GM19025 (cell line): ENCODE results near the gene BMP6.
"Not testable (repeated sequence)": the region's sequence is repeated elsewhere in the genome, so short reads cannot be mapped to it uniquely, and the experiment has no call there.

Experiments
- ATAC-seq: cut with Tn5 transposase; IDR thresholded peaks from one replicate; pipeline ENCODE4 v1.9.1; 2021; ENCODE audit warnings: mild to moderate bottlenecking, low read depth, moderate library complexity; ENCODE audit not compliant: unreplicated experiment

The BMP6 gene

DNA sequence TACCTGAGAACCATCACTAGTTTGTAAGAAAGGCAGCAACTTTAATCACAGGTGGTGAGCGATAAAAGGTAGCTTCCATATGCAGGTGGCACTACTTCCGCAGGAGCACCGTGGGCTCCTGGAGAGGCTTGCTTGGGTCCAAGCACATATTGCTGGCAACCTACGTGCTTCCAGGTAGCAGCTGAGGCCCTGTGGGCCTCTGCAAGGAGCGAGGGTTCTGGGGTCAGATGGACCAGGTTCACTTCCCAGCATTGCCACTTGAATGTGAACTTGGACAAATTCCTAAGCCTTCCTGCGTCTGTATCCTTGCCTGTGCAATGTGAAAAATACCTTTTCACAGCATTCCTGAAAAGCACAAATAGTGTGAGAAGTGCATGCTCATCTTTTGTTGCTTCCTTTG lies 153.7 kb downstream of the BMP6 start:
- no peak for ATAC-seq

DNA sequence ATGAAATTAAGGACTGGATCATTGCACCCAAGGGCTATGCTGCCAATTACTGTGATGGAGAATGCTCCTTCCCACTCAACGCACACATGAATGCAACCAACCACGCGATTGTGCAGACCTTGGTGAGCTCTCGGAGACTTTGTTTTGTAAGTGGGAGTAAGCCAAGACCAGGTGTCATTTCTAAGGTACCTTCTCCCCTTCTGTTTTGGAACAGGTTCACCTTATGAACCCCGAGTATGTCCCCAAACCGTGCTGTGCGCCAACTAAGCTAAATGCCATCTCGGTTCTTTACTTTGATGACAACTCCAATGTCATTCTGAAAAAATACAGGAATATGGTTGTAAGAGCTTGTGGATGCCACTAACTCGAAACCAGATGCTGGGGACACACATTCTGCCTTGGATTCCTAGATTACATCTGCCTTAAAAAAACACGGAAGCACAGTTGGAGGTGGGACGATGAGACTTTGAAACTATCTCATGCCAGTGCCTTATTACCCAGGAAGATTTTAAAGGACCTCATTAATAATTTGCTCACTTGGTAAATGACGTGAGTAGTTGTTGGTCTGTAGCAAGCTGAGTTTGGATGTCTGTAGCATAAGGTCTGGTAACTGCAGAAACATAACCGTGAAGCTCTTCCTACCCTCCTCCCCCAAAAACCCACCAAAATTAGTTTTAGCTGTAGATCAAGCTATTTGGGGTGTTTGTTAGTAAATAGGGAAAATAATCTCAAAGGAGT lies 154.2 kb downstream of the BMP6 start:
- no peak for ATAC-seq

DNA sequence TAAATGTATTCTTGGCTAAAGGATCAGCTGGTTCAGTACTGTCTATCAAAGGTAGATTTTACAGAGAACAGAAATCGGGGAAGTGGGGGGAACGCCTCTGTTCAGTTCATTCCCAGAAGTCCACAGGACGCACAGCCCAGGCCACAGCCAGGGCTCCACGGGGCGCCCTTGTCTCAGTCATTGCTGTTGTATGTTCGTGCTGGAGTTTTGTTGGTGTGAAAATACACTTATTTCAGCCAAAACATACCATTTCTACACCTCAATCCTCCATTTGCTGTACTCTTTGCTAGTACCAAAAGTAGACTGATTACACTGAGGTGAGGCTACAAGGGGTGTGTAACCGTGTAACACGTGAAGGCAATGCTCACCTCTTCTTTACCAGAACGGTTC lies 154.8 kb downstream of the BMP6 start:
- no peak for ATAC-seq

- no peak for ATAC-seq
Observed at GRCh38 chr6:7881765-7882500, 156.0 kb downstream of the BMP6 start.

DNA sequence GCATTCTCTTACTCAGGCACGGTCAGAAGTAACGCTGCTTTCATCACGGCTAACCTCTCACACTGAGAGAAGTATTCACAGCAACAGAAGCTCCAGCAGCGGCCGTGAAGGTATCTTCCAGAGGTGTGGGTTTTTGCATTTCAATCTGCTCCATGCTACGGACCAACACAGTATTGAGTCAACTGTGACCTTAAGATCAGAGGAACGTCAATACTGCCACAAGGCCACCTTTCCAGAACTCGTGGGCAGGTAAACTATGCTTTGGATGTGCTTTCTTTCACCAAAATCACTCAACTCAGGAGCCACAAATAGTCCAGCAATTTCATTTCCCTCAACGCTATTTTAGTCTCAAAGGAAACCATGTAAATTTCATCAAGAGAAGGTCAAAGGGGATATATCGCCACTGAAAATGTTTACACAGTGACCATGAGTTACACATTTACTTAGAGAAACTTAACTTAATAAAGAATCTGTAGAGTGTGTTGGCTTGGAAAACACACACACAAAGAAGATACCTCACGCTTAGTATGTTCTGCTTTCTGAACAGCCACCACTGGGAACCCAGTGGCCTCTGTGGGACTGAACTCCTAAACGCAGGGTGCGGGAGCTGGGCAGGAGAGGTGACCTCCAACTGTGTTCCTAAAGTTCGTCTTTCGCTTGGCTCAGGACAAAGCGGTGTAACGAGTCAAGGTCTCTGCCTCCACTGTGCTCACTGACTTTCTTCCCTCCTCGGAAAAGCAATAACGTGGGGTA lies 156.8 kb downstream of the BMP6 start:
- no peak for ATAC-seq

- ATAC-seq = no peak
Observed at GRCh38 chr6:7883381-7883780, 157.5 kb downstream of the BMP6 start.

DNA sequence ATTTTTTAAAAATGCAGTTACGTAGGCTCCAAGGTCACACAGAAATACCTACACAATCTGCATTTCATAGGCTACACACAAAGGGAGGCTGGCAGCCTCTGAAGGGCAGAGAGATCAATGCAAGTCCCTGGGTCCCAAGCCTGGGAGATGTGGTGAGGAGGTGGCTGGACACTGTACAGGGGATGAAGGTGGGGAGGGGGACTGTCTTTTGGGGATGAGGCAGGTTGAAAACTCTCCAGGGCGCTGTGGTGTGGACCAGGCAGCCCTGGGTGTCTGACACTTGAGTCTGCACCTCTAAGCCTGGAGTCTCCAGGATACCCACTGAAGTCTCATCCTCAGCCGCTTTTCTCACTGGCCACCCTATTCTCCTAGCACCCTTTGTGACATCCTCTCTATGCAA lies 160.2 kb downstream of the BMP6 start:
- no peak for ATAC-seq

- no peak for ATAC-seq
Observed at GRCh38 chr6:7887278-7887991, 161.5 kb downstream of the BMP6 start.

DNA sequence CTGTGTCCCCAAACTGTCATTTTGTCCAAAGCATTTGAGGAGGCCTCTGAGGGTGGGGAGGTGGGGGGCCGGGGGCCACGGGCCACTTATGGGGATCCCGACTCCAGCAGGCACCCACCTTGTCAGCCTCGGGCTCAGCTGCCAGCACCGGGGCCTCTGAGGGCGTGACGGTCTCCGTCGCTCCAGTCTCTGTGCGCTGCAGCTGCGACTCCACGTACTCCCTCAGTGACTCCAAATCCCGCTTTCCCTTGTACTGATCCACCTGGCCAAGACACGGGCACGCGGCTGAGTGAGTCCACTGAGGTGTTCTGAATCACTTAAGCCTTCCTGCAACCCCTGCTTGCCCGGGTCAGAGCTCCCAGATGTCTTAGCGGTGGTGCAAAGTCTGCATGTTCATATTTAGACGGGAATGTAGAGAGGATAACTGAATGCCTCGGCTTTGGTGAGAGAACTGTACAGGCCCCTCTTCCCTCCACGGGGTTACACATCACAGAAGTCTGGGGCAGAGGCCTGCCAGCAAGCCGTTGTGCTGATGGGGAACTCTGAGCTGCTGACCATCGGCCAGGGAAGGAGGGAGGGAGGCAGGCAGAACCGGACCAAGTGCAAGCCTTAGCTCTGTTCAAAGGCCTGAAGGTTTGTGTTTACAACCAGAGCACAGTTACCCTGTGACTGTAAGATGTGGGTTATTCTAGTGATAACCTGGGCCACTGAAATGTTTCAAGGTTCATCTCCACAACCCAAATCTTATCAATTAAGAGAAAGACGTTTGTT lies 162.9 kb downstream of the BMP6 start:
- no peak for ATAC-seq

DNA sequence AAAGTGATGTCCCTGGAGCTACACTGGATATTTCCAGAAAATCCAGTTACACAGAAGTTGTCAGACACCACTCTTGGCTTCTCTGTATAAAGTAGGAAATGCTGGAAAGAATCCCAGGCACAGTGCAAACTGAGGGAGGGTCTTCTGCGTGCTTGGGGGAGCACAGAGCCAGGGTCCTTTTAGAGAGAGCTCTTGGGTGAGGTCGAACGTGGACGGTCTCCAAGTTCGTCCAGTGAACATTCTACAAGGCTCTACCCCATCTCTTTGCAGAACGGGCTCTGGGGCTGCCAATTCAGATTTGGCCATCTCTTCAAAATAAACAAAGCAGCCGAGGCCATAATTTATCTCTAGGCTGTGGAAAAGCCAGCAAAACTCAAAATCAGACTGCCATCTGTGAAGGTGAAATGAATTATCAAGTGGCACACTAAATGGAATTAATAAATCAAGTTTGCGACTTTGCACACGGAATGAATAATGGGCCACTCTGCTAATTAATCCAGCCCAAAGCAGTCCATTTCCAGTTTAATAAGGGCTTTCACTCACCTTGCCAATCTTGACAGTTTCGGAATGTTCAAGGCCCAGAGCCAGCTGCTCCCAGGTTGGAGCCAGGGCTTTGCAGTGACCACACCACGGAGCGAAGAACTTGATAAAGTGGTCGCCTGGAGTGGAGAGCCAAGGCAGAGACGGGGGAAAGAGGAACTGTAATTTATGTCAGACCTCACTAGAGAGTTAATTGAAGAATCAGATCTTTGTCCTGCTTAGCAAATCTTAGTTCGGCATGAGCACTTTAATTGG lies 165.4 kb downstream of the BMP6 start:
- no peak for ATAC-seq

DNA sequence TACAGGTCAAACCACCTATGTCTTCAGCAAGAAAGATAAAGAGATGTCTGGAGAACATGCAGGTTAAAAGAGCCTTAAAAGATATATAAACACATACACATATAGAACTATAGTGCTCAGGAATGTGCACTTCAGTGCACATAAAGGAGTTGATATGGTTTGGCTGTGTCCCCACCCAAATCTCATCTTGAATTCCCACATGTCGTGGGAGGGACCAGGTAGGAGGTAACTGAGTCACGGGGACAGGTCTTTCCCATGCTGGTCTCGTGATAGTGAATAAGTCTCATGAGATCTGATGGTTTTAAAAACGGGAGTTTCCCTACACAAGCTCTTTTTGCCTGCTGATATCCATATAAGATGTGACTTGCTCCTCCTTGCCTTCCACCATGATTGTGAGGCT lies 166.5 kb downstream of the BMP6 start:
- not testable (repeated sequence) for ATAC-seq

DNA sequence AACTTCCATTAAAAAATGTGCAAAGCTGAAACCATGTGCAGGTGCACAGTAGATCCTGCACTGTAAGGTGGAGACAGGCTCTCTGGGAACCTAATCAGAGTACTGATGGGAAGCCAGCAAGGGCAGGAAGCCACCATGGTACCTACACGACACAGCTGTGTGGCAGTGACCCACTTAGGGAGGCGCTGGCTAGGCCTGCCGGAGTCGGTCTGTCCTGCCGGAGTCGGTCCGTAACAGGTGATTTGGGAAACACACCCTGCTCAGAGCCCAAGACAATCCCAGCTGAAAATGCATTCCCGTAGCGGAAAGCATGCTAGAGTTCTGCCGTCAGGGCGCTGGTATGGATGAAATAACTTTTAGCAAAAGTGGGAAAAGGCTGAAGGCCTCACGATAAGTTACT lies 167.4 kb downstream of the BMP6 start:
- ATAC-seq = no peak

GRCh38 chr6:7894262-7895124 lies 168.6 kb downstream of the BMP6 start:
- no peak for ATAC-seq

GRCh38 chr6:7895125-7895423 lies 169.2 kb downstream of the BMP6 start:
- no peak for ATAC-seq

- no peak for ATAC-seq
Observed at GRCh38 chr6:7896465-7896987, 170.6 kb downstream of the BMP6 start.

- ATAC-seq = no peak
Observed at GRCh38 chr6:7897461-7898192, 171.7 kb downstream of the BMP6 start.

- ATAC-seq = not testable (repeated sequence)
Observed at GRCh38 chr6:7898193-7898586, 172.3 kb downstream of the BMP6 start.
